GM21717 (cell line): ENCODE data around the gene NCAPG.
A peak's percentile ranks its signal among the peaks of the same experiment; 100 is the strongest.
"Not testable (repeated sequence)": the region's sequence is repeated elsewhere in the genome, so short reads cannot be mapped to it uniquely, and the experiment has no call there.

Experiments
- ATAC-seq: cut with Tn5 transposase; IDR thresholded peaks from one replicate; pipeline ENCODE4 v1.9.1; 2021; ENCODE audit warnings: mild to moderate bottlenecking, moderate library complexity; ENCODE audit not compliant: unreplicated experiment

The NCAPG gene

GRCh38 chr4:17794730-17795129 lies 16.0 kb upstream of the NCAPG start:
- ATAC-seq, result no peak

GRCh38 chr4:17797808-17798207 lies 13.0 kb upstream of the NCAPG start:
- ATAC-seq, result no peak

- no peak for ATAC-seq
These were observed 5.1 kb upstream of the NCAPG start for GRCh38 chr4:17805580-17806155.

- ATAC-seq, result no peak
These were observed 3.3 kb upstream of the NCAPG start for GRCh38 chr4:17807446-17807845.

GRCh38 chr4:17809667-17810066 lies 1.1 kb upstream of the NCAPG start:
- no peak for ATAC-seq

GRCh38 chr4:17811078-17811603 lies 362 bp downstream of the NCAPG start:
- peak; percentile 32 for ATAC-seq

- ATAC-seq, result no peak
These were observed 1.3 kb downstream of the NCAPG start for GRCh38 chr4:17812125-17812524.

GRCh38 chr4:17812801-17813200 lies 2.0 kb downstream of the NCAPG start:
- ATAC-seq, result no peak

- ATAC-seq, result no peak
These were observed 3.4 kb downstream of the NCAPG start for GRCh38 chr4:17814140-17814539.

GRCh38 chr4:17816142-17816541 lies 5.4 kb downstream of the NCAPG start:
- no peak for ATAC-seq

- ATAC-seq, result peak; percentile 78
These were observed 6.2 kb downstream of the NCAPG start for GRCh38 chr4:17817027-17817426.

GRCh38 chr4:17823871-17824669 lies 13.3 kb downstream of the NCAPG start:
- ATAC-seq, result no peak

GRCh38 chr4:17846266-17846665 lies 35.5 kb downstream of the NCAPG start:
- no peak for ATAC-seq

GRCh38 chr4:17850295-17850694 lies 39.5 kb downstream of the NCAPG start:
- not testable (repeated sequence) for ATAC-seq

- ATAC-seq, result no peak
These were observed 41.2 kb downstream of the NCAPG start for GRCh38 chr4:17851959-17852358.

- ATAC-seq, result no peak
These were observed 43.3 kb downstream of the NCAPG start for GRCh38 chr4:17854036-17854435.

GRCh38 chr4:17859793-17860406 lies 49.1 kb downstream of the NCAPG start:
- ATAC-seq, result no peak

GRCh38 chr4:17861906-17862305 lies 51.1 kb downstream of the NCAPG start:
- ATAC-seq, result not testable (repeated sequence)

- no peak for ATAC-seq
These were observed 55.1 kb downstream of the NCAPG start for GRCh38 chr4:17865866-17866363.

- ATAC-seq, result no peak
These were observed 56.0 kb downstream of the NCAPG start for GRCh38 chr4:17866810-17867209.

GRCh38 chr4:17867276-17867675 lies 56.5 kb downstream of the NCAPG start:
- no peak for ATAC-seq

- ATAC-seq, result no peak
These were observed 58.5 kb downstream of the NCAPG start for GRCh38 chr4:17869327-17869726.
